HepG2 (cell line): Measurements from ENCODE around the gene VEGFB. TPM values are rescaled to one million over a fixed set of nuclear protein-coding genes. Genes with fewer than 3 reads are reported as not detected.
A peak's percentile ranks its signal among the peaks of the same experiment; 100 is the strongest.

Source experiments
- ATAC-seq: fragments of 200-7000 bp; cut with Tn5 transposase; 3 replicates; pipeline ENCODE4 v1.9.1; 2020; ENCODE audit warnings: mild to moderate bottlenecking, moderate library complexity
- BruUV-seq: library from RNA; stranded (reverse); fragments of 400-500 nt; replicated peaks from 2 replicates; lab custom pipeline; 2021; lab: Mats Ljungman, UMichigan
- CTCF ChIA-PET: fragments of 300-600 bp; formaldehyde crosslinking; extraction: SDS; loops from one replicate; lab custom pipeline; 2021; ENCODE audit warnings: low total read pairs, inconsistent platforms, low intra/inter-chr PET ratio; lab: Yijun Ruan, JAX
- POLR2A ChIA-PET: fragments of 350-600 bp; sonication (Branson Sonifier 250); formaldehyde crosslinking; loops from one replicate; lab custom pipeline; 2020; ENCODE audit warnings: antibody characterized with exemption, inconsistent platforms; lab: Yijun Ruan, JAX
- DNase-seq: peaks from one replicate; pipeline ENCODE4 v3.0.0-alpha.2; 2015; ENCODE audit warnings: low spot score
- FAIRE-seq: peaks from 3 replicates; lab custom pipeline; 2011; peaks lifted over from hg19 to GRCh38; lab: Jason Lieb, UNC
- H2AFZ ChIP-seq: one replicate; pipeline ENCODE4 v1.6.1; 2011; ENCODE audit warnings: low read length, inconsistent platforms
- H3K27ac ChIP-seq: fragments of 300-600 bp; 3 replicates; pipeline ENCODE4 v1.8.0; 2011; ENCODE audit warnings: mixed run types, mild to moderate bottlenecking, mixed read lengths, low read length, inconsistent platforms; ENCODE audit not compliant: insufficient read depth; ENCODE audit errors: extremely low read length
- H3K27me3 ChIP-seq, 2 experiments: fragments of 200-600 bp in 1 of 2; 2 replicates in 1 of 2; 3 replicates in 1 of 2; pipeline versions ENCODE4 v1.6.0 to v1.8.0; 2011; ENCODE audit warnings: low read length in 2 of 2, mild to moderate bottlenecking in 2 of 2, moderate library complexity in 2 of 2, inconsistent platforms in 1 of 2; ENCODE audit not compliant: insufficient read depth in 2 of 2, control insufficient read depth in 1 of 2
- H3K36me3 ChIP-seq, 2 experiments: fragments of 200-600 bp in 1 of 2; replicated peaks in 1 of 2; 2 replicates in 1 of 2; 3 replicates in 1 of 2; pipeline versions ENCODE4 v1.5.1 to v1.8.0; 2011; ENCODE audit warnings: low read length in 2 of 2, inconsistent platforms in 1 of 2; ENCODE audit not compliant: insufficient read depth in 2 of 2, control insufficient read depth in 1 of 2
- H3K4me1 ChIP-seq: 2 replicates; pipeline ENCODE4 v1.5.1; 2012; ENCODE audit warnings: low read length, inconsistent platforms; ENCODE audit not compliant: insufficient read depth
- H3K4me2 ChIP-seq: 2 replicates; pipeline ENCODE4 v1.6.0; 2011; ENCODE audit warnings: low read depth, low read length, inconsistent platforms
- H3K4me3 ChIP-seq, 3 experiments: fragments of 200-600 bp in 1 of 3; sonication (generic), shearing (Covaris generic) in 1 of 3; replicated peaks in 1 of 3; 2 replicates each; pipeline ENCODE4 v1.5.1; 2011 to 2016; ENCODE audit warnings: low read length in 3 of 3, inconsistent platforms in 2 of 3, low read depth in 2 of 3, mild to moderate bottlenecking in 2 of 3, control low read depth in 1 of 3, mixed read lengths in 1 of 3; ENCODE audit not compliant: insufficient read depth in 1 of 3
- H3K79me2 ChIP-seq: one replicate; pipeline ENCODE4 v1.6.1; 2011; ENCODE audit warnings: low read length, inconsistent platforms; ENCODE audit not compliant: insufficient read depth
- H3K9ac ChIP-seq: 2 replicates; pipeline ENCODE4 v1.6.0; 2011; ENCODE audit warnings: mild to moderate bottlenecking, low read depth, low read length, inconsistent platforms; ENCODE audit not compliant: insufficient read depth
- H3K9me3 ChIP-seq: 2 replicates; pipeline ENCODE4 v1.5.1; 2012; ENCODE audit warnings: mild to moderate bottlenecking, low read length
- H4K20me1 ChIP-seq: 2 replicates; pipeline ENCODE4 v1.6.0; 2011; ENCODE audit warnings: inconsistent platforms, mild to moderate bottlenecking, low read length, moderate library complexity; ENCODE audit not compliant: insufficient read depth
- ASH2L ChIP-seq: fragments of 300-600, 200-600 bp; sonication (generic); IDR thresholded peaks from 2 replicates; pipeline ENCODE4 v1.7.0; 2017; ENCODE audit warnings: low read depth, mild to moderate bottlenecking, moderate library complexity, mixed read lengths, low read length; ENCODE audit not compliant: insufficient read length
- CREB1 ChIP-seq, 2 experiments: fragments of 450-650 bp in 1 of 2; IDR thresholded peaks; 2 replicates each; pipeline ENCODE4 v1.6.1; 2016 to 2017; ENCODE audit warnings: control low read depth in 1 of 2, mild to moderate bottlenecking in 1 of 2, missing compliant biosample characterization in 1 of 2, missing genetic modification characterization in 1 of 2
- IKZF4 ChIP-seq: sonication (generic); formaldehyde crosslinking; IDR thresholded peaks from 2 replicates; pipeline ENCODE4 v1.5.1; 2020; ENCODE audit warnings: borderline replicate concordance, mild to moderate bottlenecking, low read depth, missing genetic modification reagents; ENCODE audit errors: not compliant biosample characterization
- NONO ChIP-seq, 2 experiments: fragments of 450-650 bp in 1 of 2; sonication (generic) in 1 of 2; formaldehyde crosslinking in 1 of 2; IDR thresholded peaks in 1 of 2; conservative IDR thresholded peaks in 1 of 2; 2 replicates each; pipeline versions ENCODE4 v1.6.1 to v1.8.0; 2017 to 2022; ENCODE audit warnings: mild to moderate bottlenecking in 1 of 2, missing genetic modification reagents in 1 of 2, moderate library complexity in 1 of 2
- NR2F6 ChIP-seq, 2 experiments: IDR thresholded peaks; 2 replicates each; pipeline ENCODE4 v1.6.1; 2016; ENCODE audit warnings: antibody characterized with exemption in 1 of 2, mild to moderate bottlenecking in 1 of 2
- SAP130 ChIP-seq: IDR thresholded peaks from 2 replicates; pipeline ENCODE4 v1.6.1; 2016; ENCODE audit warnings: low read depth
- TRAFD1 ChIP-seq: sonication (generic); formaldehyde crosslinking; IDR thresholded peaks from 2 replicates; pipeline ENCODE4 v1.5.1; 2020; ENCODE audit warnings: missing genetic modification reagents, mild to moderate bottlenecking, borderline replicate concordance
- XBP1 ChIP-seq: sonication (generic); formaldehyde crosslinking; IDR thresholded peaks from 2 replicates; pipeline ENCODE4 v1.5.0; 2020; ENCODE audit warnings: missing genetic modification reagents
- ZFP36L2 ChIP-seq: sonication (generic); formaldehyde crosslinking; IDR thresholded peaks from 2 replicates; pipeline ENCODE4 v1.4.0; 2020; ENCODE audit warnings: missing genetic modification reagents
- ZNF333 ChIP-seq: sonication (generic); formaldehyde crosslinking; IDR thresholded peaks from 2 replicates; pipeline ENCODE4 v1.4.0; 2020; ENCODE audit warnings: mild to moderate bottlenecking, missing genetic modification reagents, borderline replicate concordance
- WGBS: methylation state at CpG from one replicate; pipeline ENCODE4 v1.1.6; 2017; ENCODE audit warnings: low lambda C conversion rate; 5-methylcytosine and 5-hydroxymethylcytosine counted together
- in situ Hi-C: cut with HindIII; loops from 2 replicates; pipeline ENCODE4 v1.10.0; 2017; ENCODE audit warnings: low pct_unique_long_range_greater_than_20kb; ENCODE audit not compliant: extremely low pct_ligation_motif_present
- intact Hi-C: fragments of 100-400 bp; cut with micrococcal nuclease; formaldehyde crosslinking; loops from one replicate; pipeline ENCODE4 v1.10.0; 2022; ENCODE audit not compliant: unreplicated experiment
- polyA plus RNA-seq, 8 experiments: library from polyadenylated mRNA; depleted of rRNA in 3 of 8; stranded (reverse) in 7 of 8; unstranded in 1 of 8; fragments of >200 nt; fragmentation: Illumina TruSeq in 4 of 8; extraction: Trizol in 4 of 8; gene quantifications; 2 replicates each; pipeline versions ENCODE4 v1.2.1 to v1.2.3, GENCODE V29; 2011 to 2016; ENCODE audit warnings: low read depth in 4 of 8, missing spikeins in 1 of 8, mixed read lengths in 1 of 8; ENCODE audit not compliant: insufficient read depth in 1 of 8
- total RNA-seq, 5 experiments: library from RNA; depleted of rRNA; stranded (reverse); fragments of >200 nt; fragmentation: Illumina TruSeq; extraction: Trizol; gene quantifications; 2 replicates each; pipeline ENCODE4 v1.2.3, GENCODE V29; 2016; ENCODE audit warnings: low read depth in 1 of 5
- TF ChIP-seq, protein P1 (sequence below): sonication (generic); formaldehyde crosslinking; IDR thresholded peaks from 2 replicates; pipeline ENCODE4 v1.4.0; 2020; ENCODE audit warnings: mild to moderate bottlenecking, missing genetic modification reagents
- TF ChIP-seq, protein P2 (sequence below): sonication (generic); formaldehyde crosslinking; IDR thresholded peaks from 2 replicates; pipeline ENCODE4 v1.4.0; 2020; ENCODE audit warnings: missing genetic modification reagents
- TF ChIP-seq, protein P3 (sequence below): sonication (generic); formaldehyde crosslinking; IDR thresholded peaks from 2 replicates; pipeline ENCODE4 v1.4.0; 2020; ENCODE audit warnings: missing genetic modification reagents
- TF ChIP-seq, protein P4 (sequence below): sonication (generic); formaldehyde crosslinking; IDR thresholded peaks from 2 replicates; pipeline ENCODE4 v1.4.0; 2020; ENCODE audit warnings: low read depth, mild to moderate bottlenecking, missing genetic modification reagents

VEGFB gene
- total and polyA plus RNA-seq, 2 of the 13 experiments (the other 11 are each of a cell fraction or from before 2014, with no cell fraction given), result 9.0 to 11.3 TPM

GRCh38 chr11:64232967-64233315 lies 1.4 kb upstream of the VEGFB start (continued):
- TF ChIP-seq ASH2L, result no peak
- no peak for TF ChIP-seq XBP1 (CRISPR knock-in tag)

DNA sequence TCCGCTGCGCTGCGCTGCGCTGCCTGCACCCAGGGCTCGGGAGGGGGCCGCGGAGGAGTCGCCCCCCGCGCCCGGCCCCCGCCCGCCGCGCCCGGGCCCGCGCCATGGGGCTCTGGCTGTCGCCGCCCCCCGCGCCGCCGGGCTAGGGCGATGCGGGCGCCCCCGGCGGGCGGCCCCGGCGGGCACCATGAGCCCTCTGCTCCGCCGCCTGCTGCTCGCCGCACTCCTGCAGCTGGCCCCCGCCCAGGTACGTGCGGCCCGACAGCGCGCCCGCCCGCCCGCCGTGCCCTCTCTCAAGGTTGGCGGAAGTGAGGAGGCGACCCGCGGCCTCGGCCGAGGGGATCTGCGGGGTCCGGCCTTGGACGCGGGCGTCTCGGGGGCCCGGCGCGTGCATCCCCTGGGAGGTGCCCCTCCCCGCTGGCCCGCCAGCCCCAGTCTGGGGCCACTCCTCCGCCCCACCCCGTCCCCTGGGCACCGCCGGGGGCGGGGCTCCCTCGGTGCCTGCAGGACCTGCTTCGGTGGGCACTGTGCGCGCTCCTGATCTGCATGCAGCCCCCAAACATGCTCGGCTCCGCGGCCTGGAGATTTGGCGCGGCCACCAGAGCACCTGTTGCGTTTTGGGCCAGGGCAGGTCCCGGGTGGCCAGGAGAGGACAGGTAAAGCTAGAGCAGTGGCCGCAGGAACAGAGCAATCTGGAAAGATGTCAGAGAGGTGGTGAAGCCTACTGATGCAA lies 429 bp downstream of the VEGFB start:
- peak overlapping the region; percentile 60 to 80 (median 76) for H3K4me3 ChIP-seq
- H2AFZ ChIP-seq, result no peak overlapping the region
- ChIA-PET POLR2A (interaction anchor here (0.6 to 1.8 kb wide), 3 partner anchors 8 to 49 kb away, joined by 3 to 7 read pairs (median 6); partner anchors contain the start of genes NUDT22, STIP1 and TRPT1), CTCF (no interaction called here)
- in situ Hi-C loops (no loop called here), intact Hi-C loops (no loop called here)
- no peaks in the 10 kb centered on the region for H3K27me3 ChIP-seq
- no peaks in the 10 kb centered on the region; a peak in 1 of 5 replicates for H3K36me3 ChIP-seq
- 72% methylated on average over 3 of the region's 80 CpGs for WGBS
- peak; percentile 50 for ATAC-seq
- DNase-seq, result no peak
- H3K9ac ChIP-seq, result peak overlapping the region; percentile 58
- no TSS peak for BruUV-seq
- peaks cover 3% of the 10 kb centered on the region for H3K79me2 ChIP-seq
- peak overlapping the region; percentile 76 for H3K4me2 ChIP-seq
- no peaks in the 10 kb centered on the region for H4K20me1 ChIP-seq
- no peaks in the 10 kb centered on the region for H3K9me3 ChIP-seq
- peaks cover 70% of the 10 kb centered on the region for H3K4me1 ChIP-seq
- no peak for FAIRE-seq
- H3K27ac ChIP-seq, result peak overlapping the region; percentile 43
- TF ChIP-seq, protein P1, sequence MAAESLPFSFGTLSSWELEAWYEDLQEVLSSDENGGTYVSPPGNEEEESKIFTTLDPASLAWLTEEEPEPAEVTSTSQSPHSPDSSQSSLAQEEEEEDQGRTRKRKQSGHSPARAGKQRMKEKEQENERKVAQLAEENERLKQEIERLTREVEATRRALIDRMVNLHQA (CRISPR knock-in tag), result no peak
- TF ChIP-seq ZNF333 (CRISPR knock-in tag) (0 out of 2 replicates have a peak, but pooled peaks have one; percentile 20), TRAFD1 (CRISPR knock-in tag) (no peak), ZFP36L2 (CRISPR knock-in tag) (no peak), NONO (IDR thresholded peaks at IDR 0.05) (no peak), NONO (CRISPR knock-in tag; conservative IDR thresholded peaks at IDR 0.05) (no peak; the same call in 1 of the 2 replicates), CREB1 (IDR thresholded peaks at IDR 0.05) (no peak), CREB1 (CRISPR knock-in tag; IDR thresholded peaks at IDR 0.05) (no peak), IKZF4 (CRISPR knock-in tag) (no peak), NR2F6 (IDR thresholded peaks at IDR 0.05) (no peak), NR2F6 (CRISPR knock-in tag; IDR thresholded peaks at IDR 0.05) (no peak), SAP130 (CRISPR knock-in tag) (peak; percentile 81)
- TF ChIP-seq, protein P2, sequence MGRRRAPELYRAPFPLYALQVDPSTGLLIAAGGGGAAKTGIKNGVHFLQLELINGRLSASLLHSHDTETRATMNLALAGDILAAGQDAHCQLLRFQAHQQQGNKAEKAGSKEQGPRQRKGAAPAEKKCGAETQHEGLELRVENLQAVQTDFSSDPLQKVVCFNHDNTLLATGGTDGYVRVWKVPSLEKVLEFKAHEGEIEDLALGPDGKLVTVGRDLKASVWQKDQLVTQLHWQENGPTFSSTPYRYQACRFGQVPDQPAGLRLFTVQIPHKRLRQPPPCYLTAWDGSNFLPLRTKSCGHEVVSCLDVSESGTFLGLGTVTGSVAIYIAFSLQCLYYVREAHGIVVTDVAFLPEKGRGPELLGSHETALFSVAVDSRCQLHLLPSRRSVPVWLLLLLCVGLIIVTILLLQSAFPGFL (CRISPR knock-in tag), result no peak
- TF ChIP-seq, protein P3, sequence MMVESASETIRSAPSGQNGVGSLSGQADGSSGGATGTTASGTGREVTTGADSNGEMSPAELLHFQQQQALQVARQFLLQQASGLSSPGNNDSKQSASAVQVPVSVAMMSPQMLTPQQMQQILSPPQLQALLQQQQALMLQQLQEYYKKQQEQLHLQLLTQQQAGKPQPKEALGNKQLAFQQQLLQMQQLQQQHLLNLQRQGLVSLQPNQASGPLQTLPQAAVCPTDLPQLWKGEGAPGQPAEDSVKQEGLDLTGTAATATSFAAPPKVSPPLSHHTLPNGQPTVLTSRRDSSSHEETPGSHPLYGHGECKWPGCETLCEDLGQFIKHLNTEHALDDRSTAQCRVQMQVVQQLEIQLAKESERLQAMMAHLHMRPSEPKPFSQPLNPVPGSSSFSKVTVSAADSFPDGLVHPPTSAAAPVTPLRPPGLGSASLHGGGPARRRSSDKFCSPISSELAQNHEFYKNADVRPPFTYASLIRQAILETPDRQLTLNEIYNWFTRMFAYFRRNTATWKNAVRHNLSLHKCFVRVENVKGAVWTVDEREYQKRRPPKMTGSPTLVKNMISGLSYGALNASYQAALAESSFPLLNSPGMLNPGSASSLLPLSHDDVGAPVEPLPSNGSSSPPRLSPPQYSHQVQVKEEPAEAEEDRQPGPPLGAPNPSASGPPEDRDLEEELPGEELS (CRISPR knock-in tag), result peak; percentile 45
- TF ChIP-seq, protein P4, sequence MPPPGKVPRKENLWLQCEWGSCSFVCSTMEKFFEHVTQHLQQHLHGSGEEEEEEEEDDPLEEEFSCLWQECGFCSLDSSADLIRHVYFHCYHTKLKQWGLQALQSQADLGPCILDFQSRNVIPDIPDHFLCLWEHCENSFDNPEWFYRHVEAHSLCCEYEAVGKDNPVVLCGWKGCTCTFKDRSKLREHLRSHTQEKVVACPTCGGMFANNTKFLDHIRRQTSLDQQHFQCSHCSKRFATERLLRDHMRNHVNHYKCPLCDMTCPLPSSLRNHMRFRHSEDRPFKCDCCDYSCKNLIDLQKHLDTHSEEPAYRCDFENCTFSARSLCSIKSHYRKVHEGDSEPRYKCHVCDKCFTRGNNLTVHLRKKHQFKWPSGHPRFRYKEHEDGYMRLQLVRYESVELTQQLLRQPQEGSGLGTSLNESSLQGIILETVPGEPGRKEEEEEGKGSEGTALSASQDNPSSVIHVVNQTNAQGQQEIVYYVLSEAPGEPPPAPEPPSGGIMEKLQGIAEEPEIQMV (CRISPR knock-in tag), result no peak
